Endometrial microvascular endothelial cells (primary cell): Measurements from ENCODE around the gene GAS7. TPM values are rescaled to one million over a fixed set of nuclear protein-coding genes. Genes with fewer than 3 reads are reported as not detected.

Source experiments
- in situ Hi-C: cut with HindIII; loops from 2 replicates; pipeline ENCODE4 v1.10.0; 2017; ENCODE audit warnings: low sequenced_read_pairs, low pct_unique_long_range_greater_than_20kb; ENCODE audit errors: inconsistent ontology term
- total RNA-seq: library from RNA; depleted of rRNA; stranded (reverse); fragments of >200 nt; gene quantifications from one replicate; pipeline ENCODE4 v1.2.3, GENCODE V29; 2015; ENCODE audit errors: inconsistent ontology term

The GAS7 gene
- total RNA-seq, 1 donor from 2014 or later, result not detected

DNA sequence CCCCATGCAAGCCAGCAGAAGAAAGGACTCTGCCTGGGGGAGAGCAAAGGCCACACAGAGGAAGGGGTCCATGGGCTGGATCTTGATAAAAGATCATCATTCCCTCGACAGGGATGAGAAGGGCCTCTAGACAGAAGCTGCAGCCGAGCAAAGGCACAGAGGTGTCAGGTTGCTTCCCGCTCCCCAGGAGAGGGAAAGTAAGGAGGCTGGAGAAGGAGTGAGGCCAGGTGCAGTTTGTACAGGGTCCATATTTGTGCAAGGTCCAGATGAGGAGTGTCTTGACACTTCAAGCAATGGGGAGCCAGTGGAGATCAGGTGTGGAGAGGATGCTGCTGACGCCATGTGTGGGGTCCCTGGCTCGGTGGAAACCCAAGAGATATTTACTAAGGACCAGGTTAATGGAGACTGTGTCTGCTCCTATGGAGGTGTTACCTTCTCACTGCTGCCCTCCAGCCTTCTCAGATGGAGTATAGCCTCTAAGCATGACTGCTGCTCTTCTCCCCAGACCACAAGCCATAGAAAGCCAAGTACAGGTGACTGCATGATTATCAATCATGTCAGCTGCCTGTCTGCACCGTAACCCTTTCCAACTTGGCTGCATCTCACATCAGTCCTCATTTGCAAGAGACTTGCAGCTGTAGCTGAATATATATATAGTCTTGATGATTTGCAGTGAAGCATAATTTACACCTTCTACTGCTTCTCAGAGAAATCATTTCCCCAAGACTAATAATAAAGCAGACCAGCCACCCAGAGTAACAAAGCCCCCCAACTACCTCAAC lies 21.1 kb downstream of the GAS7 start:
- in situ Hi-C loops, result no loop called here

DNA sequence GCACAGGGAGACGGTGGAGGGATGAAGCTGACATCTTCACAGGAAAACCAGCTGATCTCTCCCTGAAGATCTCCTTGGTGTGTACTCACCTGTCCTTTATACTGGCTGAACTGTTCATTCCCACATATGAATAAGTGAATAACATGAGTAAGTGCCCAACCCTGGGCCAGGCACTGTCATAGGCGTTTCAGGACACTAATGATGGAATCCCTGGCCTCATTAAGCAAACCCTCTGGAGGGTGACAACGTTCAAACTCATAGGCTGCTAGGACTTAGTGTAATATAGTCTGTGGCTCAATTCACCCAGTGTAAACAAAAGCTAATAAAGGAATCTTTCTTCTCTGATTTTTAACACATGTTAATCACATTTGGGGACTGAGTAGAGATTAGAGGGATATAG lies 24.5 kb downstream of the GAS7 start:
- in situ Hi-C loops, result no loop called here

DNA sequence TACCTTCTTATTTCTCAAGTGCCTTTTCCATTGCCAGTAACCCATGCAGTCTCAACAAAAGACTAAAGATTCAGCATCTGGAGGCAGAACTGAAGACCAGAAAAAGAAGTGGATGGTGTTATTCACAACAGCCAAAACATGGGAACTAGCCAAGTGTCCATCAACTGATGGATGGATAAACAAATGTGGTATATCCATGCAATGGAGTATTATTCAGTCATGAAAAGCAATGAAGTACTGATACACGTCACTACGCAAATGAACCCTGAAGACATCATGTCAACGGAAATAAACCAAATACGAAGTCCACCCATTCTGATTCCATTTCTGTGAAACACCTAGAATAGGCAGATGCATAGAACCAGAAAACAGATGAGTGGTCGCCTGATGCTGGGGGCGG lies 25.6 kb downstream of the GAS7 start:
- in situ Hi-C loops, result no loop called here

DNA sequence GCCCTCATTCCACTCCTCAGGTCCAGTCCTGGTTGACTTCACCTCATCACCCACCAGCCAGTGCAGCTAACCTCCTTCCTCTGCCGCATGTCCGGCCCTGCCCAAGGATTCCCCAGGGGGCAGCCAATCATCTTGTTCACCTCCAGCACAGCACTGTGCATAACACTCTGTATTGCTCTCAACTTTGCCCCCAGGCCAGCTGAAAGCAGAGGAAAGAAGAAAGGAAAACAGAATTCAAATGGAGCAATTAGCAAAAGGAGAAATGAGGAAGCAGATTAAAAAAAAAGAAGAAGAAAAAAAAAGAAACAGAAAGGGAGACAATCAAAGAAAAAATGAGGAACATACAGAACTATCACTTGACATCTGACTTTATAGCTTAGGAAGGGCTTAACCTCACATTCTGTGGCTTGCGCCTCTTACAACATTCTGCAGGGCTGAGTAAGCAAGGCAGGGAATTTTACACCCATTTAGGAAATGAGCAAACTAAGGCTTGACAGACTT lies 26.1 kb downstream of the GAS7 start:
- in situ Hi-C loops, result no loop called here

DNA sequence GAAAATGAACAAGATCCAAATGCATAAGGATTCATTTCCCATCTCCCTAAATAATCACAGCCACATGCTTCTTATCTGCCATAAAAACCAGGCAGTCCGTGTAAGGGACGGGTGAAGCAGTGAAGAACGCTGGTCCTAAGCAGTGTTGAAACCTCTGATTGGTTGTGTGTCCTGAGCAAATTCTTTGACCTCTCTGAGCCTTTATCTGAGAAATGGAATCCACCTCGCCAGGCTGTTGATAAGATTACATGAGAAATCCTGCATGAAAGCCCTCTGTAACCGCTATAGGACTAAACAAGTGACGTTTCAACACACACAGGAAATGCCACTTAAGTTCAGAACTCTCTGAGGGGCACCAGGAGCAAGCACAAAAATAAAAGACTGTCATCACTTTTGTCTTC lies 26.8 kb downstream of the GAS7 start:
- in situ Hi-C loops, result no loop called here

DNA sequence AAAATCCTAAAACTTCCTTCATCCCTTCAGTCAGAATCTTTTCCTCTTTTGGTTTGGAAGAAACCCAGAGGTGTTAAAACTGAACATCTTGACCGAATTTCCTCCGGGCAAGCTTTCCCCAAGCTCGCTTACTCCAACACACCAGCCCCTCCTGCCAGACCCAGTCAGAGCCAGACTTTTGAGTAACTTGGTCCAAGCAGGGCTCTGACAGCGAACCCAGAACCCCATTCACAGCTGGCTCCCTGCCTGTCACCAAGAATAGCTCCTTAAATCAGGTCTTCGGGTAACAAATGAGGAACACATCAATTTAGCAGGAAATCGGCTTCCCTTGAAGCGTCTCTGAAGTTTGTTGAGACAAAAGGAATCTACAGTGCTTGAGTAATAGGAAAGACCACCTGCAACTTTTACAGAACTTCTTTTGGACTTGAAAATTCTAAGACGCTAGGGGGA lies 27.3 kb downstream of the GAS7 start:
- in situ Hi-C loops, result no loop called here

DNA sequence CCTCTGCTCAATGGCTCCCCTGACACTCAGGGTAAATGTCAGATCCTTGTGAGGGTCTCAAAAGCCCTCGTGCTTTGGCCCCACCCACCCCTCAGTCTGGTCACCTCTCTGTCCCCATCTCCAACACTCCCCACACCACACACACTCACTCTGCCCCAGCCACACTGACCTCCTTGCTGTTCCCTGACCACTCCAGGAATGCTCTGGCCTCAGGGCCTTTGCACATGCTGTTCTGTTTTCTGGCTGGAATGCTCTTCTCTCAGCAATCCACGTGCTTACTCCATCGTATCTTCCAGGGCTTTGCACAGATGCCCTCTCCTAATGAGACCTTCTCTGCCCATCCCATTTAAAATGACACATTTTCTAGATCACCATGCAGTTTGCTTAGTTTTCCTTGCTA lies 28.2 kb downstream of the GAS7 start:
- in situ Hi-C loops, result no loop called here

DNA sequence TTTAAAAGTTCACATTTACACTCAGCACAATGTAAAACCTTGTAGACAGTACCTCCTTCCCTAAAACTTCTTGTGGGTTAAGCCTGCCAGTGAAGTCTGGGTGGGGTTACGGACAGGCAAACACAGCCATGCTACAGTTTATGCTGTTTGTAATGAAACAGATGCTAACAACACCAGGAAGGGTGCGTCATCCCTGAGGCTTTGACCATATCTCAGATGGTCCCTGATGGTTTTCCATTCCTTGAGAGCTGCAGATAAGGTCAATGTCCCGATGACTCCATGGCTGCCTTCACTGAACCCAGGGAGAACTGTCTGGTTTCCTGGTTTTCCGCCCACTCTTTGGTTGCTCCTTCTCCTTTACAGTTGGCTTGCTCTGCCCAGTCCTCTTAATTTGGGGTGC lies 29.1 kb downstream of the GAS7 start:
- in situ Hi-C loops, result no loop called here

DNA sequence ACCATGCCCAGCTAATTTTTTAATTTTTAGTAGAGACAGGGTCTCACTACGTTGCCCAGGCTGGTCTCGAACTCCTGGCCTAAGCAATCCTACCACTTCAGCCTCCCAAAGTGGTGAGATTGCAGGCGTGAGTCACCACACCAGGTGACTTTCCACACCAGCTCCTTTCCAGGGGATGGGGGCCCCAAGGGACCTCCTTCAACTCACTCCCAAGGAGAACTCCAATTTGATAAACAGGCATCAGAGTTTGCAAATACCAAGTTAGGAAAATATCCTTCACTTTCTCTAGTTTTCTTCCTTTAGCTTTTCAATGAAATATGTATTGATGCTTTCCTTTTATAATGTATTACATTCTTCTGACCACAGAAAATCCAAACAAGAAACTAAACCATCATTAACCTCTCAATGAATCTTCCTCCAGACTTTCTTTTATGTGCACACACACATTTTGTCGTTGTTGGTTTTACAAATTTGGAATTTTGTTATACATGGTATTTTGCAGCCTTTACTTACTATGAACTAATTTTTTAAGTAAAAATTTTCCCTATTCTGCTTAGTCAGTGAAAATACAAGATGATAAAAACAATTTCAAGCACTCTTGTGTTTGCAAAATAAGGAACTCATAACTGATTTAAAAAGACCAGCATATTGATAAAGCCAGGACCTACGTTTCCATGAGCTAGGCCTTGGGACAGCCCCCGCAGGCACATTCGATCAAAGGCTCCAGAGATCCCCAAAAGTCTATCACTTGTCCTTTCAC lies 32.0 kb downstream of the GAS7 start:
- in situ Hi-C loops, result no loop called here

DNA sequence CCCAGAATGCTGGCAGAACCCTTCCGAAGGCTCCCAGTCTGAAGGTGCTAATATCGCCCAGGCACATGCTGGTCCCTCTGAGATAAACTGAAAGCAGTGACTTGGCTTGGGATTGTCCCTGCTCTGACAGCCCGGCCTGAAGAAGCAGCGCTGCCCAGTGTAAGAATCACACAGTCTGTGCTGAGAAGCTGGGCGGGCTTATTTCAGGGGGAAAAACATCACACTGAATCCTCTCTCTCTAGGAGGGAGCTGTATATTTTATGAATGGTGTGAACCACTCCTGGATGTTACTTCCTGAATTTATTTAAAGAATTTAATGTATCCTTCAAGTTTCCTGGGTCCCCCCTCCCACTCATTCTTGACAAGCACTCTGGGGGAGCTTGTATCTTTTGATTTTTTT lies 36.3 kb downstream of the GAS7 start:
- in situ Hi-C loops, result no loop called here

DNA sequence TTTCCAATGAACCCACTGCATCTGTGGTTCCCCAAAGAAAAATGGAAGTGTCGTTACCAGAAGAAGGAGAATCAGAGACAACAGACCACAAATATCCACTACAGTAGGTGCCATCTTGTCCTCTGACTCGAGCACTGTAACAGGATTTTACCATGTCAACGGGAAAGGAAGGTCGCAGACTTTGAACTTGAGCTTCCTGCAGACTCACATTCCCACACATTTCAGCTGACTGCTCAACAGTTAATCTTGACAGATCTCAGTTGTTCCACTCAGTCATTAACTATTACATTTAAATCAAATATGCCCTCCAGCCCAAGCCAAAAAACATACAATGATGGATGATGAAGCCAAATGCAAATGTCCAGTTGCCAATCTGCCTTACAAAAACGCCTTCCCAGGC lies 37.0 kb downstream of the GAS7 start:
- in situ Hi-C loops, result no loop called here

DNA sequence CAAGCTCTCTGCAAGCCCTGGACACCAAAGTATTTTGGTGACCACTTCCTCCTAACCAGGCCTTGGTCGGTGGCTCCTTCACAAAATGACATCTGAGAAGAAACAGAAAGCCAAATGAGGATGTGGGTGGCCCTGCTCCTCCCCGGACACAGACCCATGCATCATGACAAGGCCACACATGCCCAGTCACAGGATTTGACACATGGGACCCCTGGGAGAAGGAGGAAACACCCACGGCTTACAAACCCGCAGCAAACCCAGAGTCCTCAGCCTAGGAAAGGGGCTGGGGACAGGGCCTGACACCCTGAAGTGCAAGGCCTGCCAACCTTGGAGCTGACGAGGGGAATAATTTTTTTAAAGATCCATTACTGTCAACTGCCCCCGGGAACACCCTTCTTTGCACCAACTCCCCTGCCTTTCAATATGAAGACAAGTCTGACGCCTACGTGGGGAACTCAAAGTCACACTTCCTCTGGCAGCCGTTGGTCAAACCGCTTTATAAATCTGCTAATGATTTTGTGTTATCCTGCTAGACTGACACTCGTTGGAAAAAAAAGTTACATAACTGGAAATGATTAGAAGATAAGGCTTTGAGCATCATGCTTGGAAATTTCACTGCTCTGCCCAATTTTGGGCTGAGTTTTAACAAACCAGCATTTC lies 41.3 kb downstream of the GAS7 start:
- in situ Hi-C loops, result no loop called here

DNA sequence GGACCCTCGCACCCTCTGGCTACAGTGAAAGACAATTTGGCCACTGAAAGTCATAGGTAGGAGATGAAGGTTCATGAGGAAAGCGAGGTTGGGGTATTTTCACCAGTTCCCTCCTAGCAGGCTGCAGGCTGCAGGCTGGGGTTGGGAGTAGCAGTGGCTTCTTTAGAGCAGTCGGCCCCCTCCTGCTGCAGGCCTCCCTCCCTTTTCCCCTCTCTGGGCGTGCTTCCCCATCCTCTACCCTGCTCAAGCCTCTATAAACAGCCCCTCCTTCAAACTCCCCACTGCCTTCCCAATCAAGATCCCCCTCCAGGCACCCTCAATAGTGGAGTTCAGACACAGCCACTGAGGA lies 41.8 kb downstream of the GAS7 start:
- in situ Hi-C loops, result no loop called here

DNA sequence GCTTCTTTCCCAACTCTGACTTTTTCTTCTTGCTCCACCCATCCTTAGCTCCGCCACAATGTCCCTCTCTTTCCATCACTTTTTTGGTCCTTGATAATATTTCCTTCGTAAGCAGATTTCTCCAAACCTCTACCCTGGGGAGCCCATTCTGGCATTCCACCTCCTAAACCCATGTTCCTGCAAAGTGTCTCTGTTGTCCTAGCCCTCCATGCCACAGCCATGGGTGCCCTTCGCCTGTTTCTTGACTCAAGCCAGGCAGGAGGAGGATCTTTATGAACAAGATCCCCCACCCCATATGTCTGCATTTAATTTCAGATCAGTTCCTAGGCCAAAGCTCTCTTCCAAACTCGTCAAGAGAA lies 42.4 kb downstream of the GAS7 start:
- in situ Hi-C loops, result no loop called here

DNA sequence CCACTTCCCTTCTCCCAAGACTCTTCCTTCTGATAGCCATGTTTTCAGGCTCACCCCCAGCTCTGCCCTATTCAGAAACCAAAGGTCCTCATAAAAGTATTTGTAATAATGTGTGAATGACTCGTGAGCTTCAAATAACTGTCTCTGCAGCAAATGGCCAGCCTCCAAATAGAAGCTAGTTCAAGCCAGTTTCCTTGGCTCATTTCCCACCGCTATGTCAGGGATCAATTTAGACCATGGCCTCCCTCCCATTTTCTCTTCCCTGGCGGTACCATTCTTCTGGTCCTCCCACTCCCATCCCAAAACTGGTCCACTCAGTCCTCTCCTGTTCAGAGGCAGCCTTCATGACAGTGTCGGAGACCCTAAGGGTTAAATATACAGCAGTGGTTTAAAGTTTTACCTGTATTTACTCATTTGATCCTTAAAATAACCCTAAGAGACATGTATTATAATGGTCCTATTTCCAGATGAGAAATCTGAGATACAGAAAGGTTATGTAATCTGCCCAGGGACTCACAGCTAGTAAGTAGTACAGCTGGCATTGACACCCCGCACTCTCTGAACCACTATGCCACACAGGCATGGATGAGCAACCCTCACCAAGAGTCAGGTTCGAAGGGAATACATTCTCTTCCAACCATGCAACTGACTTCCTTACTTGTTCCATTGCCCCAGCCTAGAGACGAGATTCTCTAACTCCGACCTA lies 42.9 kb downstream of the GAS7 start:
- in situ Hi-C loops, result no loop called here

DNA sequence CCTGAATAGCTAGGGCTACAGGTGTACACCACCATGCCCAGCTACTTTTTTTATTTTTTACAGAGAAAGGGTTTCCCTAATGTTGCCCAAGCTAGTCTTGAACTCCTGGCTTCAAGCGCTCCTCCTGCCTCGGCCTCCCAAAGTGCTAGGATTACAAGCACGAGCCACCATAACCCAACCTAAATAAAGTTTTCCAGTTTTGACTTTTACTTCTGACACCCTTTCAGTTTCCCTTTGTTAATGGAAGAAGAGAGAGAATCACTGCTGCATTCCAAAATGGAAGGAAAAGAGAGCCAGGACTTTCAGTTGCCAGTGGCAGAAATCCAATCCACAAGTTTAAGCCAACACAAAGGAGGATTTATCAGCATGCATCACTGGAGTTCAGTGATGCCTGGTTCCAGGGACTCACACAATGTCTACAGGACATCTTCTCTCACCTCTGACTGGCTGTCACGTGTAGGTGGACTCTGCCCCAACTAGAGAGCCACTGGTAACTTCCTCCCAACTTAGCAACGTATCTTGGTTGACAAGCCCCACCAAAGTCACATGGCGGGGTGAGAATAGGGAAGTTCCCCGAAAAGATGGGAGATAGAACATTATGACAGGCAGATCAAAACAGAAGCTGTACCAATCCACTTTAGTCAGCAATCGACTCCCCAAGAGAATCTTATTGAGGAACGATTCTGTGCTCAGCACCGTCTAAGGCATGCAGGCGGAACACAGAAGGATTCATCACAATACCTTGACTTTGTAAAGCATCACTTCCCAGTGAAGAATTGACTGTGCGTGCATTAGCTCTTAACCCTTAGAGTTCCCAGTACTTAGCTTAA lies 46.5 kb downstream of the GAS7 start:
- in situ Hi-C loops, result no loop called here

DNA sequence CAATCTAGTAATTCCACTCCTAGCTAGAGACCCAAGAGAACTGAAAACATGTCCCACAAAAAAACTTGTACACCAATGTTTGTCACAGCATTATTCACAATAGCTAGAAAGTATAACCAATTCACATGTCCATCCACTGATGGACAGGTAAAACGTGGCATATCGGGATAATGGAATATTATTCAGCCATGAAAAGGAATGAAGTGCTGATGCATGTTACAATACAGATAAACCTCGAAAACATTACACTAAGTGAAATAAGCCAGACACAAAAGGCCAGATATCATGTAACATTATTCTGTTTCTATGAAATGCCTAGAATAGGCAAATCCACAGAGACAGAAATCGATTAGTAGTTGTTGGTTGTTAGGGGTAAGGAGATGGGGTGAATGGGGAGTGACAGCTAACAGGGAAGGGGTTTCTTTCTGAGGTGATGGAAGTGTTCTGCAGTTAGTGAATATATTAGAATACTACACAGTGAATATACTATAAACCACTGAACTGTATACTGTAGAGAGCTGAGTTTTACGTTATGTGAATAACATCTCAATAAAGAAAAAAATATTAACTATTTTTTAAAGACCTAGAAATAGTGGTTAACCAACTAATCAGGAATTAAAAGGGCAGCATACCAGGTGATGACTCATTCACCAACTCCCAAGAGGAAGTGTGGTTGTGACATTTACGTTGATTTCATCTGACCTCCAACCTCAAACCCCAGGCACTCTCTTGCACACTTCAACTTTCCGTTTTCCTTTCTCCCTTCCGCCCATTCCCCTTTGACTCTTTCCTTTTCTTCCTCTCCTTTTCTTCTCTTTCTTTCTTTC lies 48.6 kb downstream of the GAS7 start:
- in situ Hi-C loops, result no loop called here
